NB4 (cell line): ENCODE results near the gene CNPY1.

Source experiments
- DNase-seq: peaks from one replicate; pipeline ENCODE4 v3.0.0; 2010; ENCODE audit warnings: low read depth
- H3K4me3 ChIP-seq: one replicate; pipeline ENCODE4 v1.5.1; 2011; ENCODE audit warnings: mild to moderate bottlenecking, low read depth, low read length, moderate library complexity
- MYC ChIP-seq: IDR thresholded peaks from 2 replicates; pipeline ENCODE4 v1.6.1; 2011; ENCODE audit warnings: low read depth, low read length
- POLR2A ChIP-seq: IDR thresholded peaks from 2 replicates; pipeline ENCODE4 v1.6.1; 2011; ENCODE audit warnings: mild to moderate bottlenecking; ENCODE audit not compliant: insufficient read length; ENCODE audit errors: extremely low read depth
- TF ChIP-seq, protein P1 (sequence below): IDR thresholded peaks from 2 replicates; pipeline ENCODE4 v1.6.1; 2011; ENCODE audit warnings: low read depth, low read length
- TF ChIP-seq, protein P2 (sequence below): IDR thresholded peaks from one replicate; pipeline ENCODE4 v1.5.1; 2012; ENCODE audit warnings: low read depth, low read length

Gene CNPY1

DNA sequence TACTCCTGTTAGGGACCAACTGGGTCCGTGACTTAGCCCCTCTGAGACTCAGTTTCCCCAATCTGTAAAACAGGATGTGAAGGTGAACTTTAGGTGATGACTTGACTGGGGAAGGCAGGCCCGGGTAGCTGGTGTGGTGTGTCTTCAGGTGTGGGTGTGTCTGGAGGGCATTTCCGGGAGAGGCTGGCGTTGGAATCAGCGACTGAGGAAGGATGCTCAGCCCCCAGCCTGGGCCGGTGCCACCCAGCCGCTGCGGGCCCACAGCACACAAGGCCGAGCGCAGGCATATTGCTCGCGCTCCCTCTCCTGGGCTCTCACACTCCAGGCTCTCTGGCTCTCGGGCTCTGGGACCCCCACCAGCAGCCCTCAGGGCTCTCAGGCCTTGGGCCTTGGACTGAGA, 31.7 kb upstream of the CNPY1 start:
- DNase-seq: no peak

DNA sequence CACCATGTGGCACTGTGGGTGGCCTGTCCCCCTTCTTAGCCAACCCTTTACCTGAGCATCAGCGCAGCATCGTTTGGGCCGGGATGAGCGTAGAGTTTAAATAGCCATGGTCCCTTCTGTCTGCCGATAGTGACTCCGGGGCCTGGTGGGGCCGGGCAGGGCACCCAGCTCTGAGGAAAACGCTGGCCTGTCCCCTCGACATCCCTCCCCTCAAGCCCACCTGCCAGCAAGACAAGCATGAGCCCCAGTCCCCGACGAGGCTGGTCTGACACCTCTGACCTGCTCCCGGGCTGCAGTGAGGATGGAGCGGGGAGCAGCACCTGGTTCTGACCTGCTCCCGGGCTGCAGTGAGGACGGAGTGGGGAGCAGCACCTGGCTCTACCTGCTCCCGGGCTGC, 31.1 kb upstream of the CNPY1 start:
- no peak for DNase-seq
- H3K4me3 ChIP-seq: no peak overlapping the region
- TF ChIP-seq, protein P1, sequence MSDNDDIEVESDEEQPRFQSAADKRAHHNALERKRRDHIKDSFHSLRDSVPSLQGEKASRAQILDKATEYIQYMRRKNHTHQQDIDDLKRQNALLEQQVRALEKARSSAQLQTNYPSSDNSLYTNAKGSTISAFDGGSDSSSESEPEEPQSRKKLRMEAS: no peak
- TF ChIP-seq MYC (no peak), POLR2A (no peak)
- TF ChIP-seq, protein P2, sequence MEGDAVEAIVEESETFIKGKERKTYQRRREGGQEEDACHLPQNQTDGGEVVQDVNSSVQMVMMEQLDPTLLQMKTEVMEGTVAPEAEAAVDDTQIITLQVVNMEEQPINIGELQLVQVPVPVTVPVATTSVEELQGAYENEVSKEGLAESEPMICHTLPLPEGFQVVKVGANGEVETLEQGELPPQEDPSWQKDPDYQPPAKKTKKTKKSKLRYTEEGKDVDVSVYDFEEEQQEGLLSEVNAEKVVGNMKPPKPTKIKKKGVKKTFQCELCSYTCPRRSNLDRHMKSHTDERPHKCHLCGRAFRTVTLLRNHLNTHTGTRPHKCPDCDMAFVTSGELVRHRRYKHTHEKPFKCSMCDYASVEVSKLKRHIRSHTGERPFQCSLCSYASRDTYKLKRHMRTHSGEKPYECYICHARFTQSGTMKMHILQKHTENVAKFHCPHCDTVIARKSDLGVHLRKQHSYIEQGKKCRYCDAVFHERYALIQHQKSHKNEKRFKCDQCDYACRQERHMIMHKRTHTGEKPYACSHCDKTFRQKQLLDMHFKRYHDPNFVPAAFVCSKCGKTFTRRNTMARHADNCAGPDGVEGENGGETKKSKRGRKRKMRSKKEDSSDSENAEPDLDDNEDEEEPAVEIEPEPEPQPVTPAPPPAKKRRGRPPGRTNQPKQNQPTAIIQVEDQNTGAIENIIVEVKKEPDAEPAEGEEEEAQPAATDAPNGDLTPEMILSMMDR: no peak

More for the DNA sequence above, 31.7 kb upstream of the CNPY1 start:
- no peak for TF ChIP-seq MYC
- no peak for TF ChIP-seq POLR2A
- TF ChIP-seq, protein P2: no peak
- TF ChIP-seq, protein P1: no peak
- no peak overlapping the region for H3K4me3 ChIP-seq

DNA sequence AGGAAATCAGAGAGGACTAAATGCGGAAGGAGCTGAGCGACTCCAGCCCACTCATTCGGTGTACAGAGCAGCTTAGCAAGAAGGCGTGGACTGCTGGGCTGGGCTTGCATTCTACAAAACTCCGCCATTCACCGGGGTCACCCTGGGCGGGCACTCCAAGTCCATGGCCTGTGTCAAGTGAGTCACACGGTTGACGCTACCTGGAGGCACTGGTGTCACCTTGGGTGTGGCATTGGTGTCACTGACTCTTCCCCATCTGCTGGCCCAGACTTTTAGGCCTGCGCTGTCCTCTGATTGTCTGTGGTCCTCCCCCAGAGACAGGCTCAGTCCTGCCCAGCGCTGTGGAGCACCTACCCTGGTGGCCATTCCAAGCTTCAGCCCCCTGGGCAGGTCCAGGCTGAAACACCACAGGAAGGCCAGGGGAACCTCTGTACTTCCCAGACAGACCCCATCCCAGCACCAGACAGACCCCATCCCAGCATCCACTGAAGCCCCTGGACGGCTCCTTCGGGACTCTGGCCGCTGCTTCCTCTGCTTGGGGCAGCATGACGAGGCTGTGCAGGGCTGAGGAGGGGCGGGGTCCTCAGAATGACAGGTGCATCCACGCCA, 30.6 kb upstream of the CNPY1 start:
- no peak for DNase-seq
- no peak overlapping the region for H3K4me3 ChIP-seq
- TF ChIP-seq, protein P1: no peak
- TF ChIP-seq POLR2A (no peak), MYC (no peak)
- TF ChIP-seq, protein P2: no peak

DNA sequence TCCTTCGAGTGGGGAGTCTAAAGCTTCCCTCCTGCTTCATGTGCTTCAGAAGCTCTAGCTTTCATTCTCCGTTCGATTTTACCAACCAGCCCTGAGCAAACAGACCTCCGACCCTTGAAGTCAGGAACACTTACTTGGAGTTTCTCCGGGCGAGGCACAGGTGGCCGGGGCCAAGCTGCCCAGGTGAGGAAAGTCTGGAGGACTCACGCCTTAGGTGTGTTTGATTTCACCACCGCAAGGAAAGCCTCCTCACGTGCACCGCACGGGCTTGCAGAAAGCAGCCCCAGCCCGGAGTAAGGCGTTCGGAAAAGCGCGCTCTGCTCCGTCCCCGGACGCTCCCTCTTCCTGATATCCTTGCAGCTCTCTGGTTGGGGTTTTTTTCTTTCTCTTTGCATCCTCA, 30.1 kb upstream of the CNPY1 start:
- TF ChIP-seq, protein P2: no peak
- TF ChIP-seq MYC (no peak), POLR2A (no peak)
- TF ChIP-seq, protein P1: no peak
- H3K4me3 ChIP-seq: no peak overlapping the region
- no peak for DNase-seq

DNA sequence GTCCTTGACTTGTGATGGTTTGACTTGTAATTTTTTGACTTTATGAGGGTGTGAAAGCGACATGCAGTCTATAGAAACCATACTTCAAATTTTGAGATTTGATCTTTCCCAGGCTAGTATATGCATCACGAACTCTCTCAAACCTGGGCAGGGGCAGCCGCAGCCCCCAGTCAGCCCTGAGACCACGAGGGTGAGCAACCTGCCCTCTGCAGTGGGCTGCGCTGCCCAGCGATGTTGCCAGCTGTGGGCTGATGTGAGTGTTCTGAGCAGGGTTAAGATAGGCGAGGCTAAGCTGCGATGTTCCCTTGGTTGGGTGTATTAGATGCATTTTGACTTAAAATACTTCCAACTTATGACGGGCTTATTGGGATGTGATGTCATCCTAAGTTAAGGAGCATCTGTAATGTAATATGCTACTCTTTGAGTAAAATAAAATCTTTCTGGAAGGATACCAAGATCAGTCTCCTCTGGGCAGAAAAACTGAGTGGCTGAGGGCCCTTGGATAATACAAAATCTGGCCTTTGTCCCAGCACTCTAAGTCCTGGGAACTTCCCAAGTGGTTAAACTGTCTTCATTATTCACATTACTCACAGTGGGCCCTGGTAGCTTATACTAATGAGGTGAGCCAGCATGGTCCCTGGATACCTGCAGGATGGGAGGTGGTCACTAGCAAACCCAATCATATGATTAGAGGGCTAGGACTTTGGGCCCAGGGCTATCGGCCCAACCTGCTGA, 28.4 kb upstream of the CNPY1 start:
- H3K4me3 ChIP-seq: no peak overlapping the region
- DNase-seq: no peak
- TF ChIP-seq, protein P1: no peak
- TF ChIP-seq, protein P2: no peak
- no peak for TF ChIP-seq POLR2A
- no peak for TF ChIP-seq MYC
